PC-3 (cell line): ENCODE measurements around the gene LEUTX. TPM values are rescaled to one million over a fixed set of nuclear protein-coding genes. Genes with fewer than 3 reads are reported as not detected.
A peak's percentile ranks its signal among the peaks of the same experiment; 100 is the strongest.

Source experiments
- ATAC-seq: fragments of 200-7000 bp; cut with Tn5 transposase; 2 replicates; pipeline ENCODE4 v1.9.1; 2020; ENCODE audit warnings: mild to moderate bottlenecking, moderate library complexity
- BruUV-seq: library from RNA; stranded (reverse); fragments of 400-500 nt; replicated peaks from 2 replicates; lab custom pipeline; 2021; lab: Mats Ljungman, UMichigan
- CTCF ChIA-PET: fragments of 300-600 bp; sonication (Branson Sonifier 250); formaldehyde crosslinking; loops from one replicate; lab custom pipeline; 2022; ENCODE audit warnings: antibody characterized with exemption; lab: Charles Lee
- POLR2A ChIA-PET: fragments of 300-600 bp; sonication (Branson Sonifier 250); formaldehyde crosslinking; loops from one replicate; lab custom pipeline; 2022; ENCODE audit warnings: antibody characterized with exemption; ENCODE audit not compliant: unreplicated experiment; lab: Charles Lee
- DNase-seq: peaks from one replicate; pipeline ENCODE4 v3.0.0-alpha.2; 2015
- H2AFZ ChIP-seq: fragments of 300-600 bp; sonication (generic); 2 replicates; pipeline ENCODE4 v1.6.0; 2016; ENCODE audit warnings: antibody characterized with exemption, low read length
- H3F3A ChIP-seq: fragments of 300-600 bp; sonication (generic); one replicate; pipeline ENCODE4 v1.6.0; 2017; ENCODE audit warnings: antibody characterized with exemption, low read length, control low read depth, mild to moderate bottlenecking; ENCODE audit not compliant: unreplicated experiment
- H3K27ac ChIP-seq: fragments of 300-600 bp; sonication (generic); 2 replicates; pipeline ENCODE4 v1.5.1; 2016; ENCODE audit warnings: mild to moderate bottlenecking, low read length
- H3K27me3 ChIP-seq: fragments of 300-600 bp; sonication (generic); 2 replicates; pipeline ENCODE4 v1.6.1; 2016; ENCODE audit warnings: low read length, mixed read lengths
- H3K36me3 ChIP-seq: fragments of 300-600 bp; sonication (generic); 2 replicates; pipeline ENCODE4 v1.6.1; 2016; ENCODE audit warnings: low read depth, mixed run types, low read length, mixed read lengths
- H3K4me1 ChIP-seq: fragments of 300-600 bp; sonication (generic); 2 replicates; pipeline ENCODE4 v1.5.1; 2016; ENCODE audit warnings: low read length; ENCODE audit not compliant: insufficient read depth
- H3K4me2 ChIP-seq: fragments of 300-600 bp; sonication (generic); 2 replicates; pipeline ENCODE4 v1.6.0; 2016; ENCODE audit warnings: low read length
- H3K4me3 ChIP-seq: fragments of 300-600 bp; sonication (generic); 2 replicates; pipeline ENCODE4 v1.5.1; 2016; ENCODE audit warnings: mild to moderate bottlenecking, low read length, mixed read lengths
- H3K79me2 ChIP-seq: fragments of 300-600 bp; sonication (generic); 2 replicates; pipeline ENCODE4 v1.6.1; 2017; ENCODE audit warnings: low read length, mixed read lengths
- H3K9ac ChIP-seq: fragments of 300-600 bp; sonication (generic); 2 replicates; pipeline ENCODE4 v1.6.0; 2016; ENCODE audit warnings: mild to moderate bottlenecking, low read length
- H3K9me2 ChIP-seq: fragments of 300-600 bp; sonication (generic); replicated peaks from 2 replicates; pipeline ENCODE4 v1.6.1; 2016; ENCODE audit warnings: mixed run types, low read length, mixed read lengths
- H3K9me3 ChIP-seq: fragments of 300-600 bp; sonication (generic); 2 replicates; pipeline ENCODE4 v1.6.1; 2016; ENCODE audit warnings: low read length, mixed read lengths
- H4K20me1 ChIP-seq: fragments of 300-600 bp; sonication (generic); 2 replicates; pipeline ENCODE4 v1.6.1; 2016; ENCODE audit warnings: low read length, mixed read lengths
- EZH2 ChIP-seq: fragments of 300-600 bp; sonication (generic); IDR thresholded peaks from one replicate; pipeline ENCODE4 v1.6.1; 2017; ENCODE audit warnings: antibody characterized with exemption, mild to moderate bottlenecking, low read length; ENCODE audit not compliant: unreplicated experiment
- EZH2phosphoT487 ChIP-seq: fragments of 300-600 bp; sonication (generic); IDR thresholded peaks from 2 replicates; pipeline ENCODE4 v1.6.1; 2018; ENCODE audit warnings: mild to moderate bottlenecking, antibody characterized with exemption, low read length, borderline replicate concordance
- intact Hi-C: fragments of 100-400 bp; cut with micrococcal nuclease; formaldehyde crosslinking; loops from 2 replicates; pipeline ENCODE4 v1.9.0; 2023
- total RNA-seq: library from RNA; depleted of rRNA; stranded (reverse); fragments of >200 nt; gene quantifications from 2 replicates; pipeline ENCODE4 v1.2.3, GENCODE V29; 2014
- TF ChIP-seq, protein P1 (sequence below): fragments of 300-600 bp; sonication (generic); conservative IDR thresholded peaks from 2 replicates; pipeline ENCODE4 v1.5.1; 2017; ENCODE audit warnings: antibody characterized with exemption, low read depth, mild to moderate bottlenecking, low read length

The LEUTX gene
- total RNA-seq, 1 experiment from 2014 or later = not detected

DNA sequence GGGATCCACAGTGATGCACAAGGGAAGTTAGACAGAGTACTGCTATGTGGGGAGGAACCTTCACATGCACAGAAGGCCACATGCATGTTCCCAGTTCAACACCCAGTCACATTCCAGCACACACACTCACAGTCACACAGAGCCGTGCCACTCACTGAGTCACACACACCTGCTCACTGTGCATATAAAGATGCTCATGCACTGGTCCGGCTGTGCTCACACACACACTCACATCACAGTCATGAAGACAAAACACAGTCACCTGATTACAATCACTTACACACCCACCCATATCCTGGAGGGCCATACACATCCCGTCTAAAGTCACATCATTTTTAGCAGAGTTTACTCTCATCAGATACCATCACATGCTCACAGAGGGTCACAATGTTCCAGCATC lies 41.3 kb upstream of the LEUTX start:
- Histone ChIP-seq H3K9ac (no peak overlapping the region), H3K9me3 (no peaks in the 10 kb centered on the region), H3K4me2 (no peak overlapping the region), H3F3A (no peaks in the 10 kb centered on the region), H3K4me1 (no peaks in the 10 kb centered on the region), H3K27ac (no peak overlapping the region), H3K79me2 (no peaks in the 10 kb centered on the region), H4K20me1 (no peaks in the 10 kb centered on the region), H3K4me3 (no peak overlapping the region), H3K9me2 (no peaks in the 10 kb centered on the region), H3K27me3 (peaks cover 22% of the 10 kb centered on the region), H2AFZ (no peak overlapping the region), H3K36me3 (no peaks in the 10 kb centered on the region)
- intact Hi-C loops = no loop called here
- POLR2A ChIA-PET = no interaction called here
- DNase-seq (peak; percentile 3), ATAC-seq (no peak)
- no peak for TF ChIP-seq EZH2
- no peak for TF ChIP-seq EZH2phosphoT487
- TF ChIP-seq, protein P1, sequence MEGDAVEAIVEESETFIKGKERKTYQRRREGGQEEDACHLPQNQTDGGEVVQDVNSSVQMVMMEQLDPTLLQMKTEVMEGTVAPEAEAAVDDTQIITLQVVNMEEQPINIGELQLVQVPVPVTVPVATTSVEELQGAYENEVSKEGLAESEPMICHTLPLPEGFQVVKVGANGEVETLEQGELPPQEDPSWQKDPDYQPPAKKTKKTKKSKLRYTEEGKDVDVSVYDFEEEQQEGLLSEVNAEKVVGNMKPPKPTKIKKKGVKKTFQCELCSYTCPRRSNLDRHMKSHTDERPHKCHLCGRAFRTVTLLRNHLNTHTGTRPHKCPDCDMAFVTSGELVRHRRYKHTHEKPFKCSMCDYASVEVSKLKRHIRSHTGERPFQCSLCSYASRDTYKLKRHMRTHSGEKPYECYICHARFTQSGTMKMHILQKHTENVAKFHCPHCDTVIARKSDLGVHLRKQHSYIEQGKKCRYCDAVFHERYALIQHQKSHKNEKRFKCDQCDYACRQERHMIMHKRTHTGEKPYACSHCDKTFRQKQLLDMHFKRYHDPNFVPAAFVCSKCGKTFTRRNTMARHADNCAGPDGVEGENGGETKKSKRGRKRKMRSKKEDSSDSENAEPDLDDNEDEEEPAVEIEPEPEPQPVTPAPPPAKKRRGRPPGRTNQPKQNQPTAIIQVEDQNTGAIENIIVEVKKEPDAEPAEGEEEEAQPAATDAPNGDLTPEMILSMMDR = no peak
- BruUV-seq = no TSS peak
- CTCF ChIA-PET = no interaction called here

DNA sequence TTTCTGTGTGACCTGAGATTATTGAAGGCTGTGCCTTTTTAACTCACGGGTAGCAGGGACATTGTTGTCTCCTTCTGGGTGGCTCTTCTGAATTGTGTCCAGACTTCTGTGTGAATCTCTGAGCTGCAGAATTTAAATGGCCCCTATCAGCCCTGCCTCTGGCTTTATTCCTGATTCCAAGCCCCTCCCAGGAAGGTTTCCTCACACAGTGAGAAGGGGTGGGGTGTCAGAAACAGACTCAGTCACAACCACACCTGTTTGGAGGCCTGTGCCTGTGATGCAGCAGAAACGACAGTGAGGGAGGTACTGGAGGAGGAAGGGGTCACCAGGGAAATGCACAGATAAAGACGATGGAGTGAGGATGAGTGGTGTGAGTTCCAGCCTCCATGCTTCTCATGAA lies 40.8 kb upstream of the LEUTX start, which contains the start of gene CLC:
TSS of gene CLC (minus strand) at position 139 of the 400 bp plus-strand sequence. CDS start at position 62, 77 bp downstream.
- TF ChIP-seq, protein P1 = no peak
- no peak for TF ChIP-seq EZH2phosphoT487
- TF ChIP-seq EZH2 = no peak
- H3K4me1 ChIP-seq = no peaks in the 10 kb centered on the region
- no peaks in the 10 kb centered on the region for H3K9me3 ChIP-seq
- ATAC-seq (no peak), DNase-seq (no peak)
- no peak within 1 kb of the TSS for H3K4me2 ChIP-seq
- no peak within 1 kb of the TSS for H3K4me3 ChIP-seq
- H3K9me2 ChIP-seq = no peaks in the 10 kb centered on the region
- intact Hi-C loops = no loop called here
- no peak within 1 kb of the TSS for H3K27ac ChIP-seq
- no peak within 1 kb of the TSS for H2AFZ ChIP-seq
- no peaks in the 10 kb centered on the region for H3K36me3 ChIP-seq
- ChIA-PET CTCF (no interaction called here), POLR2A (no interaction called here)
- no TSS peak for BruUV-seq
- no peak within 1 kb of the TSS for H3K9ac ChIP-seq
- no peaks in the 10 kb centered on the region for H4K20me1 ChIP-seq
- H3K27me3 ChIP-seq = peaks cover 25% of the 10 kb centered on the region
- no peaks in the 10 kb centered on the region for H3F3A ChIP-seq
- H3K79me2 ChIP-seq = no peaks in the 10 kb centered on the region

DNA sequence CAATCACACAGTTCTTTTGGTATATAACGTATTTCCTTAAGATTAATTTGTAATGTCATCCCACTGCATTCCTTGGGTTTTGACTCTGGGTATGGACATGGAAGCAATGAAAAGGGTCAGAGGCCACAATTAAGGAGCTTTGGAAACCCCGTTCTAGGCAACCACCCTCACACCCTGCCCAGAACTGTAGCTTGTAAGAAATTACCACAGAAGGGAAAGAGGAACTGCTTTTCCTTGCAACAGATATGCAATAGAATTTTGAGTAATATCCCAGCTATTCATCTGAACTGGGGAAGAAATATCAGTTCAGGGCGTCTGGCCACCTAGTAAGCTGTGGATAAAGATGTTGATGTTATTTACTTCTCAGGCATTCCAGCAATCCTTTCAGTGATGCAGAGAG lies 39.8 kb upstream of the LEUTX start:
- CTCF ChIA-PET = no interaction called here

More for the DNA sequence above, 39.8 kb upstream of the LEUTX start:
- BruUV-seq = no TSS peak
- no peak overlapping the region for H3K27ac ChIP-seq
- intact Hi-C loops = no loop called here
- POLR2A ChIA-PET = no interaction called here
- H3K79me2 ChIP-seq = no peaks in the 10 kb centered on the region
- no peak overlapping the region for H3K4me2 ChIP-seq
- H3F3A ChIP-seq = no peaks in the 10 kb centered on the region
- H3K27me3 ChIP-seq = peaks cover 34% of the 10 kb centered on the region
- no peaks in the 10 kb centered on the region for H3K36me3 ChIP-seq
- DNase-seq (no peak), ATAC-seq (no peak)
- no peaks in the 10 kb centered on the region for H3K9me3 ChIP-seq
- H2AFZ ChIP-seq = no peak overlapping the region
- no peaks in the 10 kb centered on the region for H3K9me2 ChIP-seq
- TF ChIP-seq EZH2 (no peak), EZH2phosphoT487 (no peak)
- TF ChIP-seq, protein P1 = no peak
- no peak overlapping the region for H3K9ac ChIP-seq
- no peak overlapping the region for H3K4me3 ChIP-seq
- H3K4me1 ChIP-seq = no peaks in the 10 kb centered on the region
- H4K20me1 ChIP-seq = no peaks in the 10 kb centered on the region
